ENCODE results near the gene CCL3. TPM values are rescaled to one million over a fixed set of nuclear protein-coding genes. Genes with fewer than 3 reads are reported as not detected.

The CCL3 gene
- total RNA-seq, 4 donors from 2014 or later: 2.4 TPM; not detected in 3

DNA sequence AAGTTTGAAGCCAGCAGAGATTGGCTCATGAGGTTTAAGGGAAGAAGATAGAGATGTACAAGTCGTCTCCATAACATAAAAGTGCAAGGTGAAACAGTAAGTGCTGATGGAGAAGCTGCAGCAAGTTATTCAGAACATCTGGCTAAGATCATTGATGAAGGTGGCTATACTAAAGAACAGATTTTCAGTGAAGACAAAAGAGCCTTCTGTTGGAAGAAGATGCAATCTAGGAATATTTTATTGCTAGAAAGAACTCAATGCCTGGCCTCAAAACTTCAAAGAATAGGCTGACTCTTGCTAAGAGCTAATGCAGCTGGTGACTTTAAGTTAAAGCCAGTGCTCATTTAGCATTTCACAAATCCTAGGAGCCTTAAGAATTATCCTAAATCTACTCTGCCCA lies 39.7 kb upstream of the CCL3 start:
- Histone ChIP-seq H3K9me3 (peaks cover 0 to 16% (median 0%) of the 10 kb centered on the region in 3 donors), H3K4me1 (no peaks in the 10 kb centered on the region), H3K27me3 (peaks cover 43% of the 10 kb centered on the region), H3K4me3 (no peak overlapping the region), H3K27ac (no peak overlapping the region), H3K36me3 (no peaks in the 10 kb centered on the region)
- TF ChIP-seq POLR2AphosphoS5 (IDR thresholded peaks at IDR 0.05) (no peak), EP300 (IDR thresholded peaks at IDR 0.05) (no peak), POLR2A (IDR thresholded peaks at IDR 0.05) (no peak)
- TF ChIP-seq, protein P1, sequence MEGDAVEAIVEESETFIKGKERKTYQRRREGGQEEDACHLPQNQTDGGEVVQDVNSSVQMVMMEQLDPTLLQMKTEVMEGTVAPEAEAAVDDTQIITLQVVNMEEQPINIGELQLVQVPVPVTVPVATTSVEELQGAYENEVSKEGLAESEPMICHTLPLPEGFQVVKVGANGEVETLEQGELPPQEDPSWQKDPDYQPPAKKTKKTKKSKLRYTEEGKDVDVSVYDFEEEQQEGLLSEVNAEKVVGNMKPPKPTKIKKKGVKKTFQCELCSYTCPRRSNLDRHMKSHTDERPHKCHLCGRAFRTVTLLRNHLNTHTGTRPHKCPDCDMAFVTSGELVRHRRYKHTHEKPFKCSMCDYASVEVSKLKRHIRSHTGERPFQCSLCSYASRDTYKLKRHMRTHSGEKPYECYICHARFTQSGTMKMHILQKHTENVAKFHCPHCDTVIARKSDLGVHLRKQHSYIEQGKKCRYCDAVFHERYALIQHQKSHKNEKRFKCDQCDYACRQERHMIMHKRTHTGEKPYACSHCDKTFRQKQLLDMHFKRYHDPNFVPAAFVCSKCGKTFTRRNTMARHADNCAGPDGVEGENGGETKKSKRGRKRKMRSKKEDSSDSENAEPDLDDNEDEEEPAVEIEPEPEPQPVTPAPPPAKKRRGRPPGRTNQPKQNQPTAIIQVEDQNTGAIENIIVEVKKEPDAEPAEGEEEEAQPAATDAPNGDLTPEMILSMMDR (IDR thresholded peaks at IDR 0.05): no peak
- WGBS, 2 donors (ENCODE audit: low coverage in 1 of 2): 0 to 13% methylated on average over 1 of the region's 1 CpG
- no peak for ATAC-seq

DNA sequence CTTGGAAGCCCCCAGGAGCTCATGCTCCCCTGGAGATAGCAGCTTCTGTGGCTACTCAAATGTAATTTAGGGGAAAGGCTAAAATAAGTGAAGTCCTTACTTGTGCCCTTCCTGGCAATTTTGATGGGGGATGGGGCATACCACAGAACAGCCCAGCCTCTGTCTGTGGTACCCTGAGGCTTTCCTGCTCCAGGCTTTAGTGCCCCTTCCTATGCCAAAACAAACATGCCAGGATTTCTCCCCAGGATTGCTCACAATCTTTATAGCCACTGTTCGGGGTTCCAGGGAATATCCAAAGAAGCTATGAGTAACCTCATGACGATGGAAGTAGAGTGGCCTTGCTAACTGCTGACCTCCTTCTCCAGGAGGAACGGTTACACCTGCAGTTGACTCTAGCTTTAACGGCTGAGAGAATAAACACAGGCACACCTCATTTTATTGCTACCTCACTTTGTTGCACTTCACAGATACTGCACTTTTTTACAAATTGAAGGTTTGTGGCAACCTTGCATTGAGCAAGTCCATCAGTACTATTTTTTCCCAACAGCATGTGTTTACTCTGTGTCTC lies 38.6 kb upstream of the CCL3 start:
- H3K27ac ChIP-seq: no peak overlapping the region
- TF ChIP-seq EP300 (IDR thresholded peaks at IDR 0.05): no peak
- no peak for TF ChIP-seq POLR2AphosphoS5 (IDR thresholded peaks at IDR 0.05)
- TF ChIP-seq, protein P1 (IDR thresholded peaks at IDR 0.05): no peak
- no peak for TF ChIP-seq POLR2A (IDR thresholded peaks at IDR 0.05)
- no peaks in the 10 kb centered on the region for H3K4me1 ChIP-seq
- H3K36me3 ChIP-seq: no peaks in the 10 kb centered on the region
- H3K4me3 ChIP-seq: no peak overlapping the region
- ATAC-seq: no peak
- peaks cover 43% of the 10 kb centered on the region for H3K27me3 ChIP-seq
- H3K9me3 ChIP-seq: peaks cover 0 to 17% (median 0%) of the 10 kb centered on the region in 3 donors
- WGBS, 2 donors (ENCODE audit: low coverage in 1 of 2): 60 to 84% methylated on average over 1 to 4 of the region's 4 CpGs

- no peaks in the 10 kb centered on the region for H3K36me3 ChIP-seq
- peaks cover 0 to 17% (median 0%) of the 10 kb centered on the region in 3 donors for H3K9me3 ChIP-seq
- H3K4me3 ChIP-seq: no peak overlapping the region
- peaks cover 43% of the 10 kb centered on the region for H3K27me3 ChIP-seq
- ATAC-seq: no peak
- no peak overlapping the region for H3K27ac ChIP-seq
- no peak for TF ChIP-seq EP300 (IDR thresholded peaks at IDR 0.05)
- TF ChIP-seq, protein P1 (IDR thresholded peaks at IDR 0.05): no peak
- no peak for TF ChIP-seq POLR2AphosphoS5 (IDR thresholded peaks at IDR 0.05)
- TF ChIP-seq POLR2A (IDR thresholded peaks at IDR 0.05): no peak
- no peaks in the 10 kb centered on the region for H3K4me1 ChIP-seq
- 72 to 76% methylated on average over 5 to 6 of the region's 6 CpGs for WGBS, 2 donors (ENCODE audit: low coverage in 1 of 2)
These were observed 38.0 kb upstream of the CCL3 start for GRCh38 chr17:36127911-36128310.

DNA sequence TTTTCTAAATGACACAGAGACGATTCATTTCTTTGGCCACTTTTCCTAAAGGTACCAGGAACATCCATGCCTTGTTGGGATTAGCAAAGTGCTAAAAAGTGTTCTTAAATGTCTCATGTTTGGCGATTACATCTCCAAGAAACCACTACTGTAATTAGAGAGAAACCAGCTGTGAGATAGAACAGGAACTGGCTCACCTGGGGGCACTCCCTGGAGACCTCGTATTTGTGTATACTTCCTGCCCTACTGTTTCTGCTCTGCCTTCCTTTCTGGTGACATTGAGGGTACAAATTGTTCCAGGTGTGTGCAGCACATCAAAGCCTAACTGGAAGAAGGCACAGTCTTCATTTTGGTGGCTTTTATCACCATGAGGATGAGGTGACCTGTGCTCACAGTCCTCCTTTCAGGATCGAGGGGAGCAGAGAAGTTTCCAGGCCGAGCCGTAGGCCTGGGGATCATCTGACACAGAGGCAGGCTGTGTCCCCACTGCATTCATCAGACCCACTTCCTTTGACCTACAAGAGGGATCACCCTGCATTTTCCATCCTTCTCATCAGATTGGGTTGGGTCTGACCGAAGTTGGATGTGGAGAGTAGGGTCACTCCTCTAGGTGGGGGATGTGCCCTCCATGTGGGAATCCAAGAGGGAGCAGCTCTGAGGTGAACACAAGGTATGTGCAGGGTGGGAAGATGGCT lies 37.4 kb upstream of the CCL3 start:
- WGBS, 2 donors (ENCODE audit: low coverage in 1 of 2): 58 to 67% methylated on average over 2 to 3 of the region's 7 CpGs
- TF ChIP-seq POLR2A (IDR thresholded peaks at IDR 0.05) (no peak), EP300 (IDR thresholded peaks at IDR 0.05) (no peak), POLR2AphosphoS5 (IDR thresholded peaks at IDR 0.05) (no peak)
- TF ChIP-seq, protein P1 (IDR thresholded peaks at IDR 0.05): no peak
- Histone ChIP-seq H3K27ac (no peak overlapping the region), H3K9me3 (peaks cover 0 to 17% (median 0%) of the 10 kb centered on the region in 3 donors), H3K36me3 (no peaks in the 10 kb centered on the region), H3K4me3 (no peak overlapping the region), H3K27me3 (peaks cover 43% of the 10 kb centered on the region), H3K4me1 (no peaks in the 10 kb centered on the region)
- no peak for ATAC-seq
